ENCODE measurements around the gene ALG9. TPM values are rescaled to one million over a fixed set of nuclear protein-coding genes. Genes with fewer than 3 reads are reported as not detected.

Gene ALG9
- total and polyA plus RNA-seq, 10 of the 15 experiments (the other 5 are each of a cell fraction or from before 2014, with no cell fraction given), result 10.8 to 41.6 (median 25.5) TPM

- TF ChIP-seq PRDM15 (CRISPR knock-in tag; IDR thresholded peaks at IDR 0.05), result no peak
- no peak for TF ChIP-seq LARP7 (IDR thresholded peaks at IDR 0.05)
- TF ChIP-seq ZBTB33 (IDR thresholded peaks at IDR 0.05), result no peak
- no peak for TF ChIP-seq PML (IDR thresholded peaks at IDR 0.05; ENCODE audit: low read length)
These were observed 85.4 kb downstream of the ALG9 start (continued) for GRCh38 chr11:111785886-111786412.

- in situ Hi-C loops (cut with MboI), result no loop called here
- ChIA-PET POLR2A (no interaction called here), RAD21 (ENCODE audit: unreplicated experiment) (interaction anchor here (1.5 kb wide), 1 partner anchor 8 kb away, joined by 4 read pairs; no protein-coding TSS in a partner anchor), CTCF (interaction anchor here (1.1 to 1.9 kb wide), 3 partner anchors 10 to 57 kb away, joined by 3 to 4 read pairs (median 3); no protein-coding TSS in a partner anchor), SMC1A (ENCODE audit: uncharacterized antibody, unreplicated experiment) (interaction anchor here (2.0 kb wide), 2 partner anchors 8 to 11 kb away, joined by 6 to 10 read pairs; no protein-coding TSS in a partner anchor)
- Histone ChIP-seq H4K20me1 (ENCODE audit: control insufficient read depth, insufficient read depth) (no peaks in the 10 kb centered on the region), H3K36me3 (ENCODE audit: control insufficient read depth in 2 of 2, insufficient read depth in 2 of 2, low read length in 1 of 2) (peaks cover 0 to 8% of the 10 kb centered on the region in 2 experiments), H2AFZ (ENCODE audit: control insufficient read depth, low read depth, low read length) (no peak overlapping the region), H3K79me2 (ENCODE audit: control insufficient read depth, insufficient read depth, low read length) (no peaks in the 10 kb centered on the region), H3K4me1 (ENCODE audit: control insufficient read depth, insufficient read depth, low read length) (no peaks in the 10 kb centered on the region), H3K9me3 (replicated peaks; ENCODE audit: control insufficient read depth, insufficient read depth, low read length) (no peaks in the 10 kb centered on the region), H3K4me3 (no peak overlapping the region), H3K27me3 (replicated peaks in 1 of 2; ENCODE audit: control insufficient read depth in 2 of 2, insufficient read depth in 2 of 2, low read length in 1 of 2) (no peaks in the 10 kb centered on the region), H3K27ac (ENCODE audit: control insufficient read depth, insufficient read depth) (no peak overlapping the region), H3K9ac (ENCODE audit: control insufficient read depth, insufficient read depth, low read length) (no peak overlapping the region), H3K4me2 (ENCODE audit: control insufficient read depth, insufficient read depth) (no peak overlapping the region)
- intact Hi-C loops (cut with micrococcal nuclease; ENCODE audit: unreplicated experiment), result no loop called here
- no peak for DNase-seq (ENCODE audit: low read depth, low spot score)
- no TSS peak for BruUV-seq (replicated peaks)
- TF ChIP-seq, protein P1, sequence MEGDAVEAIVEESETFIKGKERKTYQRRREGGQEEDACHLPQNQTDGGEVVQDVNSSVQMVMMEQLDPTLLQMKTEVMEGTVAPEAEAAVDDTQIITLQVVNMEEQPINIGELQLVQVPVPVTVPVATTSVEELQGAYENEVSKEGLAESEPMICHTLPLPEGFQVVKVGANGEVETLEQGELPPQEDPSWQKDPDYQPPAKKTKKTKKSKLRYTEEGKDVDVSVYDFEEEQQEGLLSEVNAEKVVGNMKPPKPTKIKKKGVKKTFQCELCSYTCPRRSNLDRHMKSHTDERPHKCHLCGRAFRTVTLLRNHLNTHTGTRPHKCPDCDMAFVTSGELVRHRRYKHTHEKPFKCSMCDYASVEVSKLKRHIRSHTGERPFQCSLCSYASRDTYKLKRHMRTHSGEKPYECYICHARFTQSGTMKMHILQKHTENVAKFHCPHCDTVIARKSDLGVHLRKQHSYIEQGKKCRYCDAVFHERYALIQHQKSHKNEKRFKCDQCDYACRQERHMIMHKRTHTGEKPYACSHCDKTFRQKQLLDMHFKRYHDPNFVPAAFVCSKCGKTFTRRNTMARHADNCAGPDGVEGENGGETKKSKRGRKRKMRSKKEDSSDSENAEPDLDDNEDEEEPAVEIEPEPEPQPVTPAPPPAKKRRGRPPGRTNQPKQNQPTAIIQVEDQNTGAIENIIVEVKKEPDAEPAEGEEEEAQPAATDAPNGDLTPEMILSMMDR (IDR thresholded peaks at IDR 0.05 in 2 of 3, conservative IDR thresholded peaks at IDR 0.05 in 1 of 3; ENCODE audit: control insufficient read depth in 2 of 3, extremely low read depth in 1 of 3, insufficient read depth in 1 of 3, low read depth in 3 of 3, low read length in 3 of 3), result no peak
- no peak for TF ChIP-seq SUZ12 (IDR thresholded peaks at IDR 0.05; ENCODE audit: unreplicated experiment)
- no peak for TF ChIP-seq PKNOX1 (IDR thresholded peaks at IDR 0.05)
- TF ChIP-seq ZNF622 (IDR thresholded peaks at IDR 0.05), result no peak
- TF ChIP-seq ZNF384 (IDR thresholded peaks at IDR 0.05; ENCODE audit: borderline replicate concordance, low read depth, low read length), result no peak
- TF ChIP-seq MTA3 (IDR thresholded peaks at IDR 0.05; ENCODE audit: borderline replicate concordance, low read length), result no peak
- no peak for TF ChIP-seq CBX5 (IDR thresholded peaks at IDR 0.05; ENCODE audit: low read depth)
- no peak for TF ChIP-seq ZNF274 (IDR thresholded peaks at IDR 0.05; ENCODE audit: insufficient read depth, insufficient read length)
- TF ChIP-seq SUPT20H (IDR thresholded peaks at IDR 0.05; ENCODE audit: borderline replicate concordance, control insufficient read depth, low read depth, low read length), result no peak
- TF ChIP-seq POLR2A (IDR thresholded peaks at IDR 0.05; ENCODE audit: low read depth, low read length), result no peak
- FAIRE-seq, result no peak
- WGBS (ENCODE audit: insufficient coverage, insufficient replicate concordance, low lambda C conversion rate, missing lambda C conversion rate), result 93% methylated on average over 2 of the region's 2 CpGs
- no peak for ATAC-seq
These were observed 86.3 kb downstream of the ALG9 start for GRCh38 chr11:111785076-111785475.

Measured in GM12878 (cell line).